Neural cell (in vitro differentiated cells): ENCODE data around the gene PRKG1. TPM values are rescaled to one million over a fixed set of nuclear protein-coding genes. Genes with fewer than 3 reads are reported as not detected.

ENCODE experiments used
- H2AFZ ChIP-seq: fragments of 200-600, 300-800 bp; sonication (generic), shearing (Covaris generic); 2 replicates; pipeline ENCODE4 v1.6.0; 2014; ENCODE audit warnings: low read depth, mild to moderate bottlenecking, antibody characterized with exemption, low read length, moderate library complexity
- H3F3A ChIP-seq: fragments of 200-600 bp; shearing (Covaris generic); 2 replicates; pipeline ENCODE4 v1.6.1; 2016; ENCODE audit warnings: mild to moderate bottlenecking, moderate library complexity, mixed read lengths, antibody characterized with exemption, low read length; ENCODE audit not compliant: insufficient read depth, poor library complexity, severe bottlenecking
- H3K27ac ChIP-seq: fragments of 200-600, 300-800 bp; sonication (generic), shearing (Covaris generic); 2 replicates; pipeline ENCODE4 v1.5.1; 2014; ENCODE audit warnings: mild to moderate bottlenecking, low read length, moderate library complexity
- H3K27me3 ChIP-seq: fragments of 300-800, 200-600 bp; sonication (generic), shearing (Covaris generic); 2 replicates; pipeline ENCODE4 v1.6.0; 2014; ENCODE audit warnings: mild to moderate bottlenecking, low read depth, low read length, moderate library complexity; ENCODE audit not compliant: insufficient read depth
- H3K36me3 ChIP-seq: fragments of 300-800, 200-600 bp; sonication (generic), shearing (Covaris generic); 2 replicates; pipeline ENCODE4 v1.5.1; 2014; ENCODE audit warnings: mild to moderate bottlenecking, antibody characterized with exemption, low read length, moderate library complexity; ENCODE audit not compliant: insufficient read depth
- H3K4me2 ChIP-seq: fragments of 300-800, 200-600 bp; sonication (generic), shearing (Covaris generic); 2 replicates; pipeline ENCODE4 v1.6.0; 2014; ENCODE audit warnings: mild to moderate bottlenecking, low read length
- H3K4me3 ChIP-seq: fragments of 300-800, 200-600 bp; sonication (generic), shearing (Covaris generic); 2 replicates; pipeline ENCODE4 v1.5.1; 2014; ENCODE audit warnings: mild to moderate bottlenecking, low read length, moderate library complexity
- H3K79me2 ChIP-seq: fragments of 200-600 bp; shearing (Covaris generic); replicated peaks from 2 replicates; pipeline ENCODE4 v1.6.0; 2014; ENCODE audit warnings: mild to moderate bottlenecking, low read length, moderate library complexity; ENCODE audit not compliant: insufficient read depth
- H3K9ac ChIP-seq: fragments of 300-800, 200-600 bp; sonication (generic), shearing (Covaris generic); 2 replicates; pipeline ENCODE4 v1.6.1; 2016; ENCODE audit warnings: mild to moderate bottlenecking, low read length, mixed read lengths
- H3K9me2 ChIP-seq: fragments of 200-600 bp; shearing (Covaris generic); 2 replicates; pipeline ENCODE4 v1.6.1; 2016; ENCODE audit warnings: mild to moderate bottlenecking, low read length, mixed read lengths; ENCODE audit not compliant: insufficient read depth
- H3K9me3 ChIP-seq: fragments of 200-600, 300-800 bp; sonication (generic), shearing (Covaris generic); 2 replicates; pipeline ENCODE4 v1.6.1; 2016; ENCODE audit warnings: mild to moderate bottlenecking, mixed run types, low read length, moderate library complexity, mixed read lengths
- H4K20me1 ChIP-seq: fragments of 200-600 bp; shearing (Covaris generic); 2 replicates; pipeline ENCODE4 v1.6.1; 2016; ENCODE audit warnings: mild to moderate bottlenecking, mixed run types; ENCODE audit not compliant: insufficient read depth
- CTCF ChIP-seq: fragments of 450-650 bp; IDR thresholded peaks from 2 replicates; pipeline ENCODE4 v1.5.1; 2014; ENCODE audit warnings: antibody characterized with exemption, mild to moderate bottlenecking, moderate library complexity; ENCODE audit not compliant: poor library complexity, severe bottlenecking
- EP300 ChIP-seq: fragments of 450-650 bp; conservative IDR thresholded peaks from 2 replicates; pipeline ENCODE4 v1.6.1; 2014; ENCODE audit warnings: antibody characterized with exemption, mild to moderate bottlenecking, moderate library complexity; ENCODE audit not compliant: poor library complexity, severe bottlenecking
- EZH2 ChIP-seq: fragments of 200-600, 300-800 bp; shearing (Covaris generic), sonication (generic); IDR thresholded peaks from 2 replicates; pipeline ENCODE4 v1.6.1; 2014; ENCODE audit warnings: antibody characterized with exemption, low read length, borderline replicate concordance, mild to moderate bottlenecking; ENCODE audit not compliant: insufficient read depth, poor library complexity, severe bottlenecking
- MXI1 ChIP-seq: fragments of 450-650 bp; conservative IDR thresholded peaks from 2 replicates; pipeline ENCODE4 v1.6.1; 2014; ENCODE audit warnings: antibody characterized with exemption, mild to moderate bottlenecking; ENCODE audit not compliant: poor library complexity, severe bottlenecking
- POLR2AphosphoS5 ChIP-seq: IDR thresholded peaks from 2 replicates; pipeline ENCODE4 v1.6.1; 2012
- RAD21 ChIP-seq: fragments of 450-650 bp; conservative IDR thresholded peaks from 2 replicates; pipeline ENCODE4 v1.6.1; 2014; ENCODE audit warnings: antibody characterized with exemption, mild to moderate bottlenecking, moderate library complexity
- REST ChIP-seq: IDR thresholded peaks from 2 replicates; pipeline ENCODE4 v1.6.1; 2012; ENCODE audit warnings: borderline replicate concordance
- SMC3 ChIP-seq: fragments of 450-650 bp; conservative IDR thresholded peaks from 2 replicates; pipeline ENCODE4 v1.6.1; 2014; ENCODE audit warnings: antibody characterized with exemption, mild to moderate bottlenecking, moderate library complexity; ENCODE audit not compliant: poor library complexity
- TAF1 ChIP-seq: IDR thresholded peaks from 2 replicates; pipeline ENCODE4 v1.6.1; 2012; ENCODE audit warnings: low read depth
- polyA plus RNA-seq: library from polyadenylated mRNA; depleted of rRNA; stranded (reverse); fragments of >200 nt; gene quantifications from 2 replicates; pipeline ENCODE4 v1.2.3, GENCODE V29; 2014

Gene PRKG1
- polyA plus RNA-seq, 1 donor from 2014 or later: 2.2 TPM

- H3K79me2 ChIP-seq: no peaks in the 10 kb centered on the region
- no peak overlapping the region for H3K27ac ChIP-seq
- no peaks in the 10 kb centered on the region for H3F3A ChIP-seq
- H3K4me2 ChIP-seq: no peak overlapping the region
- H3K9me2 ChIP-seq: no peaks in the 10 kb centered on the region
- H3K27me3 ChIP-seq: no peaks in the 10 kb centered on the region
- no peak overlapping the region for H3K9ac ChIP-seq
- no peaks in the 10 kb centered on the region for H3K36me3 ChIP-seq
- H3K9me3 ChIP-seq: no peaks in the 10 kb centered on the region
- H3K4me3 ChIP-seq: no peak overlapping the region
- TF ChIP-seq EP300: no peak
- no peak for TF ChIP-seq REST
- TF ChIP-seq CTCF: no peak
- no peak for TF ChIP-seq SMC3
- no peak for TF ChIP-seq RAD21
- no peak for TF ChIP-seq TAF1
- no peak for TF ChIP-seq POLR2AphosphoS5
- no peak for TF ChIP-seq EZH2
- no peak for TF ChIP-seq MXI1
- no peaks in the 10 kb centered on the region for H4K20me1 ChIP-seq
- H2AFZ ChIP-seq: no peak overlapping the region
Observed at GRCh38 chr10:51176976-51177695, 102.8 kb downstream of the PRKG1 start.

- no peak overlapping the region for H3K9ac ChIP-seq
- no peaks in the 10 kb centered on the region for H3K36me3 ChIP-seq
Observed at GRCh38 chr10:51178634-51179033, 104.3 kb downstream of the PRKG1 start.

More at GRCh38 chr10:51178634-51179033, 104.3 kb downstream of the PRKG1 start:
- no peak overlapping the region for H2AFZ ChIP-seq
- H3K79me2 ChIP-seq: no peaks in the 10 kb centered on the region
- no peak overlapping the region for H3K4me3 ChIP-seq
- no peaks in the 10 kb centered on the region for H3K9me3 ChIP-seq
- no peaks in the 10 kb centered on the region for H3F3A ChIP-seq
- no peak overlapping the region for H3K27ac ChIP-seq
- H3K9me2 ChIP-seq: no peaks in the 10 kb centered on the region
- no peak overlapping the region for H3K4me2 ChIP-seq
- no peaks in the 10 kb centered on the region for H3K27me3 ChIP-seq
- TF ChIP-seq EZH2 (no peak), EP300 (no peak), REST (no peak), MXI1 (no peak), CTCF (no peak), TAF1 (no peak), SMC3 (no peak), RAD21 (no peak), POLR2AphosphoS5 (no peak)
- H4K20me1 ChIP-seq: no peaks in the 10 kb centered on the region
